CD4-positive, alpha-beta T cell treated with Interleukin-4 for 1 hour (primary cell): Measurements from ENCODE around the gene KRTAP21-2.
"Not testable (repeated sequence)": the region's sequence is repeated elsewhere in the genome, so short reads cannot be mapped to it uniquely, and the experiment has no call there.

Experiments
- DNase-seq, 2 donors: peaks; one replicate each; pipeline ENCODE4 v3.0.0-alpha.2; 2020 to 2022

Gene KRTAP21-2

DNA sequence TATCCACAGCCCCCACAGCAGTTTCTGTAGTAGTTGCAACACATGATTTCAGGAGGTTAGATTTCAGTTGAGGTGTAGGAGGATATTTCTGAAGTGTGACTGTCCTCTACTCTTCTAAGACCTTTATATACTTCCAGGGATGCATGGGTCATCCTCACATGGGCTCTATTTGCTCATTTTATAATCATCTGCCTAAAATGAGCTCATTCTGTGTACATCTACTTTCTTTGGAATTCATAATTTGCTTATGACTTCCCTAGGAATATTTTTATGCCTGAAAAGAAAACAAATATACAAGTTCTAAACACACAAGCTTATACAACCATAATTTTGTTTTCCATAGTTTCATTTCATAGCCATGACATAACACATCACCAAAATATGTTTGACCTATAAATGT lies at the start of gene KRTAP21-2:
KRTAP21-2 (minus strand) TSS at position 101 of the 400 bp plus-strand sequence; CDS start at position 44, 57 bp downstream.
- no peak for DNase-seq

DNA sequence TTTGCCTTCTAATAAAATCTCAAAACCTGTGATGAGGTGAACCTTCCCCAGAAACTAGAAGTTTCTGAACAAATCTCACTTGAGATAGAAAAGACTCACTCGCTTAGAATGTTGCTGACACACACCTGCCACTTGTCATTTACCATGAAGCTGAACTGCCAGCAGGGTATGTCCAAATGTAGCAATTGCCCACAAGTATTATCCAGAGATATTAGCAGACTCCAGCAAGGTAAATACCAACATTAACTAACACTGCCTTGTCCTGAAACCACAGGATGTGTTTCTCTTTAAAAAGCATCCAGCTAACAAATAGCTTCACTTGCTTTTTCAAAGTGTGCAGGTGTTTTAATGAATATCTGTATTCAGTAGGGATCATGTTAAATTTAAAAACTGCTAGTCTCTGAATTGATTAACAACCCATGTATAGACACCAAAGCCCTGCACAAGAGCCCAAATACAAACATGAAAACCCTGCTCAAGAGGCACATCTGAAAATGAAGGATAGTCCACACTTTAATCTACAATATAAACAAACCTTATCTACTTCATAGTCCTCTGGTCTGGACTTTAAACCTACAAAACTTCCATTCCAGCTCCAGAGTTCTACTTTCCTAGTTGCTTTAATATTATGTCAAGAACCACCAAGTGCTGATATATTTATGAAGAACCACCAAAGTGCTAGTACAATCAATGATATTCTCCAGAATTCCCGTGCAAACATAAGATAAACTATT lies 46.7 kb upstream of the KRTAP21-2 start:
- DNase-seq, result no peak

DNA sequence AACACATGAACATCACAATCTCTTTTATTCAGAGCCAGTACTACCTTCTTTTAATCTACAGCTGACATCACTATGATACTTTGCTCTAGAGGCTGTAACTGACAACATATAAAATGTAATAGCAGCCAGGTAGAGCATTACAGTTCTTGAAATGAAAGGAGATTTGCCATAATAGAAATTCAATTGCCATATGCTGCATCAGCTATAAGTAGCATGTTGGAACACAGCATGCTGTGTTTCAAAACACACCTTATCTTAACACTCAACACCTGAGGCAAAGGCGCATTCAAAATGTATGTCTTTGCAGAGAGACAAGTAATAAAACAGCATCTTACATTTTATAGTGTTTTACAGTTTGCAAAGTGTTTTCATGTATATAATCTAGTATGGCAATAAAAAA lies 32.2 kb upstream of the KRTAP21-2 start:
- no peak for DNase-seq

DNA sequence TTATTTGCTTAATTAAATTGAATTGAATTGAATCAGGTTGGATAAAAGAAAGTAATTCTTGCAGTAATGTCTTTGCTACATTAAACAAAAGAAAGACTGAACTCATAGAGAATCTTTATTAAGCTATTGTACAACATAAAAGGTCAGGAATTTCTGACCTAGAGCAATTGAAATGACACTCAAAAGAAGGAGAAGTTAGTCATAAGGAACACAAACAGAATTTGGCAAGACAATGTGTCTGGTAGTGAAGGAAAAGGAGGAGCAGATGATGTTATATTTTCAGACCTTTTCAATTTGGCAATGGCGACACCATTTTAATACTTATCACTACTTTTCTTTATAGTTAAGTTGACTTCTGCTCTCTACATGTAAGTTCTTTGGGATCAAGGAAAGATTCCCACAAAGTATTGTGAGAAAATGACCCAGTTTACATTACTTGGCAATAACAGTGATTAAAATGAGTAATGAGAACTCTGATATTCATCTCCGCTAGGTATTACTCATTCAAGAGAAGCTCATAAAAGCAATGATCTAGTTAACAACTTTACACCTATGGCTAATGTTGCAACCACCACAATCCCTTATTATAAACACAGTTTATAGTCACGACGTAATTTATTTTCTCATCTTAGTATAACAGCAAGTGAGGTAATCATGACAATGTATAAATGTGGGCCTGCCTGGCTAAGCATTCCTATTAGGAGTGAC lies 22.8 kb upstream of the KRTAP21-2 start:
- no peak for DNase-seq

DNA sequence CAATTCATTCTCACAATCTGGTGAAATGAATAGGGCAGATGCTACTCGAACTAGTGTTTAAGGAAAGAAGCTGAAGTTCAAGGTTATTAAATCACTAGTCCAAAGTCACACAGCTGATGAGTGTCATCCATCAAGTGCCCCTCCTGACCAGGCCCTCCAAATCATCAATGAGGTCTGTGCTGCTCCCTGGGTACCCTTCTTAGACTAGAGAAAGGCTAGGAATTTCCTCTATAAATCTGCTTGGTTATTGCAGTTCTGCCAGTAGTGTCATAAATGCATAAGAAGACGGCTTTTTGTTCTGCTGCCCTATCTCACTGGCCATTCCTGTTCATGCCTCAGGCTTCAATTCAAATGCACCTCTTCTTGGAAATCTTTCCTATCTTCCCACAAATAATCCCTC lies 13.7 kb upstream of the KRTAP21-2 start:
- DNase-seq, result no peak

DNA sequence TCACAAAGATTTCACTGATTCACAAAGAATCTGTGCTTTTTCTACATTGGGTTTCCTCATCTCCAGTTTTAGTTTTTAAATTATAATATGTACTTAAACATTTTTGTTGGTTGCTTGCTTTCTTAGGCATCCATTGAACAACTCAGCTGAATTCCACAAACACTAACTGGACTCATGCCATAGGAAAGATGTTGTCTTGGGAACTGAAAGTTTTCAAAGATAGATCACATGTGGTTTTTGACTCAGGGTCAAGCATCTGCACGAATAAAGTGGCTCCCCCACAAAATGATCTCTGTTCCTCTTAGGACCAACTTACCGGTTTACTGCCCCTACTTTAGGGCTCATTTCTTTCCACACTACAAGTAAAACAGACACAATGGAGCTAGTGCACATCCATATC lies 11.2 kb upstream of the KRTAP21-2 start:
- no peak for DNase-seq

DNA sequence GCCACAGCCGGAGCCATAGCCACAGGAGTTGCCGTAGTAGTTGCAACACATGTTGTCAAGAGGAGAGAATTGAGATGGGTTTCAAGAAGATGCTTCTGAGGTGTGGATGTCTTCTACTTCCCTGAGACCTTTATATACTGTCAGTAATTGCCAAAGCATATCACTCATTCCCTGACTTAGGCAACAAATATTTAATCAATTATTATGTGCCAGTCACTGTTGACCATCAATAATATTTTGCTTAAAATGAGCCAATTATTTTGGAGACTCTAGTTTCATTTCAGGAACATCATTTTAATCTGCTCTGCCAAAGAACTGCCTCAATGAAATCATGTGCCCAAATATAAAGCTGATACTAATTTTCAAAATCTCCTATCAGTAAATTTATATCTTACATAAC lies 8.3 kb upstream of the KRTAP21-2 start, which contains the start of gene KRTAP21-1:
KRTAP21-1 (minus strand) TSS at position 101 of the 400 bp plus-strand sequence; CDS start at position 51, 50 bp downstream.
- DNase-seq, result not testable (repeated sequence)

DNA sequence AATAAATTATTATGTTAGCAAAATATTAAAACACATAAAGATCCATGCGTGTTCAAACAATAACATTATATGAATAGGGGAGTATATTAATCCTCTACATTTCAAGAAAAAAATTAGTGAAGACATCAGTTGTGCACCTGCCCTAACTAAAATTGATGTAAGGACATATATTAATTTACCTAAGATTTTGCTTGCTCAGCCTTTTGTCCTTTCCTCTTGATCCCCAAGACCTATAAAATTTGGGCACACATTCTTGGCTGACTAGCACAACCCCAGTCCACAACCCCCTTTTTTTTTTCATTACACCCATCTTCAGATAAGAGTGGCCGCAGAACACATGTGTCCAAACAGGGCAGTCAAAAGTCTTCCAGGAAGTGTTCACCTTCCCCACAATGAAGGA lies 6.6 kb downstream of the KRTAP21-2 start:
- DNase-seq, result no peak

DNA sequence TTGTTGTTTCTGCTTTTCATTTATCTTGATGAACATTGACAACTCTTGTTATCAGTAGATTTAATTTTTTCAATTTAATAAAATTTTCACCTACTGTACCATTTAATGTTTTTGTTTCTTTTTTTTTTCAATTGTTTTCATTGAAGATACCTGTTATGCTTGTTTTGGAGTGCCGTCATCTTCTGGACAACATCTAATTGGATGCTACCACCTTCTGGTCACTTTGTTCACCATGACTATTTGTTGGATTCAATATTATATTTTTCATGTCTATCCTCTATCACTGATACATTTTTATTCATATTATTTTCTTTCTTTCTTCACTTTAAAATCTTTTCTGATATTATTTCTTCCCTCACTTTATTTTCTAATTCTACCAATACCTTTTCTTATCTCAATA lies 14.0 kb downstream of the KRTAP21-2 start:
- no peak for DNase-seq

DNA sequence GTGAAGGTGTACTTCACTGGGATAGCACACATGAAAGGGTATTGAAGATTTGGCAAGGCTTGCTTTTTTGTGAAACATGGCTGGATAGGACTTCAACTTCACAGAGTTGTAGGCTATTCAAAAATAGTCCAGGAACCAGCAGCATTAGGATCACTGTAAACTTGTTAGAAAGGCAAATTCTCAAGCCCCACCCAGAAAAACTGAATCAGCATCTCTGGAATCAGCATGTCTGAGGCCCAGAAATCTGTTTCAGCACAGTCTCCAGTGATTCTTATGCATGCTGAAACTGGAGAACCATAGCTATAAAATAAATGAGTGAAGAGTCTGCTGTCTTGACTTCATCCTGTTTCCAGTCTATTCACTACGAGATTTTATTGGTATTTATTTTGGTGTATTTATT lies 20.3 kb downstream of the KRTAP21-2 start:
- DNase-seq, result no peak

DNA sequence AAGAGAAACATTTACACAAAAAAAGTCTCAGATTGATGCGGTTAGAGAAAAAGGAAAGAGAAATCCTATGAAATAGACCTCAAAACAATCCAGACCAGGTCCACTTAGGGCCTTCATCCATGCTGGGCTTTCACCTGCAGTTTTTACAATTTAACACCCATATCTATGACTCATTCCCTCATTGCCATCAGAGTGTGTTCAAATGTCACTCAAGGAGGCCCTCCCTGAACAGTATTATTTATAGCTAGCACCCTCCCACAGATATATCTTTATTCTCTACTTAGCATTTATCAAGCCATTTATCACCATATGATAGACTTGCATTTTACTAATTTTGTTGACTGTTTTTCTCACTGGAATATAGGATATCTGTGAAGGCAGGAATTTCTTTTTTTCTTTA lies 27.7 kb downstream of the KRTAP21-2 start:
- no peak for DNase-seq

DNA sequence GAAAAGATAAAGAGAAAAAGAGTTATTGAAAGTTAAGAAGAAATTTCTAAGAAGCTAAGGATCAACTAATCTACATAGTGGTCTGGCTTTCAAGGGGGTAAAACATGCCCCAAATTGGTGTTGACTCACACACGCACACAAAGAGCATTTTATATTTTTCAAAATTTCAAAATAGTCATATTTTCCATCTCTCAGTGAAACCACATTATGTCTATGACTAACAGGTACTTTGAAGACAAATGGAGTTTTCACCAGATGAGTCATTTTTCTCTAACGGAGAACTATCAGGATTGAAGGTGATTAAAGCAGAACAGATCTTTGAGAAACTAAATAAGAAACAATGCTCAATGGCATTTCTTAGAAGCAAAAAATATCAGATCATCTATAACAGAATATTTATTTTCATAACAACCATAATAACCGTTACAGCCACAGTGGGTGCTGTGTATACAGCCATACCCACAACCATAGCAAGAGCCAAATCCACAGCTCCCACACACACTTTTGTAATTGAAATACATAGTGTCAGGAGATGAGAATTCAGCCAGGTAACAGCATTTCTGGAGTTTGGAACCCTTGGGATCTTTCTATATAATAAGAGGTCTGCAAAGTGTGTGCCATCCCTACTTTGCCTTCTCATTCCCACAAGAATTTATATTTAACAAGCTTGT lies 28.7 kb downstream of the KRTAP21-2 start, which contains the start of gene KRTAP21-3:
KRTAP21-3 (minus strand) TSS at position 539 of the 671 bp plus-strand sequence; CDS start at position 521, 18 bp downstream.
- DNase-seq, result peak in 1 of 2 donors; percentile 2

DNA sequence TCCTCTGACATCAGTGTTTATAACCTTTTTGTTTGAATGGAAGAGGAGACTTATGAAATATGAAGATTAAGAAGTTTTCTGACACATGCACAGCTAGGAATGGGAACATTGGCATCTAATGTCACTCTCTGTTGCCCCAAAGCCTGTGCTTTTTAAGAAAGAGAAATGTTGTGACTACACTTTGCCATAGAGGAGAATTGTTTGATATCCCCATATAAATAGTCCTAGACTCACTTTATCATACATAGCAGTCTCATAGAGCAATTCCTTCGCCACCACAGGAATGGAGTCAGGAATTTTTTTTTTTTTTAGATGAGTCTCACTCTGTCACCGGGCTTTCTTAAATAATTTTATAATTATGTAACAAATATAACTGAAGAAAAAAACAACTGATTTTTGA lies 30.0 kb downstream of the KRTAP21-2 start:
- no peak for DNase-seq

DNA sequence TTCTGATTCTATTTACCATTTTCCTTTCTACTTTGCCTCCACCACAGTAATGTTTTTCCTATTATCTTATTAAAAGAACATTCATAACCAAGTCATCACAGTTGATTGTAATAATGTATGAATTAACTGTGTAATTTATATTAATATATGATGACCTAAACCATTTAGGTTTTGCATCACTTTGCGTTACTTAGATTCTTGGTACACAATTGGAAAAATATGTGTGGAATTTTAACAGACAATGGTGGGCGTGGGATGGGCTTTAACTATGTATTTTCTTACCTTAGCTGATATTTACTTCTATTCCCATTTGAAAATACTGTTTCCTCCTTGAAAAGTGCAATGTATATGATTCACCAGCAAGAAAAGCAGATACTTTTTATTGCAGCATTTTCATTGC lies 32.1 kb downstream of the KRTAP21-2 start:
- no peak for DNase-seq

DNA sequence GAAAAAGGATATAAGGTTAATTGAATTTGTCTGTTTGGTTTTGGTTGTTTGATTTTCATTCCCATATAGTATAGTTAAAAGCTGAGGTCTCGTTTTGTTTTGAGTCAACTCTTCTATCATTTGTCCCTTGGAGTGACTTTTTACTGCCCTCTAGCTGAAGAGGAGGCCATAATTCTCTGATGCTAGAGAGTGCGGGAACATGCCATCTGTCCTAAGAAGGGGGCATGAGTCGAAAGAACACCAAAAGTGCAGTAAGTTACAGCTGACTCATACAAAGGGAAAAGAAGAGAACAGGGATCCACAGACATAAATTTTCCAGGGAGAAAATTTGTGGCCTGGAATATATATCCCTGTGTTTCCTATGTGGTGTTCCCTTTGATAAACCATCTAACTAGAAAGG lies 32.6 kb downstream of the KRTAP21-2 start:
- DNase-seq, result no peak

DNA sequence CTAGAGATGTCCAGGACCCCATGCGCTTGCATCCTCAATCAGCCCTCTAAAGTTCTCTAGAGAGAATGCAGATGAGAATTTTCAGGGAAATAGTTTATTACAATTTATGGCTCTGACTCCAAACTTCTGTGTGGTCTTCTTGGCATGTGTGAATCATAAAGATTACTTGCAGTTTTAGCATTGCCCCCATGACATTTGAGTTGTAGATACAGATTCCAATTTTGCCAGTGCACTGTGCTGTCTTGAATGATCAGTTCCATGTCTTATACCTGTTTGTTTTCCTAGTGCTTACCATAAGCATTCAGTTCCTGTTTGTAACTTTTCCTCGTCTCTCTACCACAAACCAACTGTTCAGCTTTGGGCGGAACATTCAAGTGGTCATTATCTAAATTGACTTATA lies 33.3 kb downstream of the KRTAP21-2 start:
- no peak for DNase-seq

DNA sequence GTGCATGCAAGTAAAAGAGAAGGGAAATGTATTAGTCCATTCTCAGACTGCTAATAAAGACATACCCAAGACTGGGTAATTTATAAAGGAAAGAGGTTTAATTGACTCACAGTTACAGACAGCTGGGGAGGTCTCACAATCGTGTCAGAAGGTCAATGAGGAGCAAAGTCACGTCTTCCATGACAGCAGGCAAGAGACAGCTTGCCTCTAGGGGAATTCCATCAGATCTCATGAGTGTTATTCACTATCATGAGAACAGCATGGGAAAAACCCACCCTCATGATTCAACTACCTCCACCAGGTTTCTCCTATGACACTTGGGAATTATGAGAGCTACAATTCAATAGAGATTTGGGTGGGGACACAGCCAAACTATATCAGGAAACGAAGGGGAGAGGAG lies 36.6 kb downstream of the KRTAP21-2 start:
- no peak for DNase-seq

DNA sequence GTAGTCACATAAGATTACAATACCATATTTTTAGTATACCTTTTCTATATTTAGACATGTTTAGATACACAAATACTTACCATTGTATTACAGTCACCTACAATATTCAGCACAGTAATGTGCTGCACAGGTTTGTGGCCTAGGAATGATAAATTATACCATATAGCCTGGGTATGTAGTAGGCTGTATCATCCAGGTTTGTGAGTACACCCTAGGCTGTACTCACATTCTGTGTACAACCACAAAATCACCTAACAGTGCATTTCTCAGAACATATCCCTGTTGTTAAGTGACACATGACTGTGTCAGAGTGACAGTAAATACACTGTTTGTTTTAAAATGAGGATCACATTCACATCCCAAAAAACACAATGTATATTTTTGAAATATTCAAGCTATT lies 39.6 kb downstream of the KRTAP21-2 start:
- DNase-seq, result no peak
